HFF-Myc (cell line): ENCODE measurements around the gene USP40.

Source experiments
- DNase-seq: peaks from one replicate; pipeline ENCODE4 v3.0.0-alpha.2; 2011; ENCODE audit warnings: low read depth; ENCODE audit errors: extremely low read depth
- H3K4me3 ChIP-seq: replicated peaks from 2 replicates; pipeline ENCODE4 v1.5.1; 2011; ENCODE audit warnings: low read depth, mild to moderate bottlenecking, control low read depth, low read length
- TF ChIP-seq, protein P1 (sequence below): IDR thresholded peaks from 2 replicates; pipeline ENCODE4 v1.5.1; 2012; ENCODE audit warnings: mild to moderate bottlenecking, low read depth, low read length, control low read depth; ENCODE audit errors: missing control alignments

The USP40 gene

GRCh38 chr2:233489143-233489542, 77.4 kb downstream of the USP40 start:
- no peak overlapping the region for H3K4me3 ChIP-seq
- DNase-seq: no peak
- TF ChIP-seq, protein P1, sequence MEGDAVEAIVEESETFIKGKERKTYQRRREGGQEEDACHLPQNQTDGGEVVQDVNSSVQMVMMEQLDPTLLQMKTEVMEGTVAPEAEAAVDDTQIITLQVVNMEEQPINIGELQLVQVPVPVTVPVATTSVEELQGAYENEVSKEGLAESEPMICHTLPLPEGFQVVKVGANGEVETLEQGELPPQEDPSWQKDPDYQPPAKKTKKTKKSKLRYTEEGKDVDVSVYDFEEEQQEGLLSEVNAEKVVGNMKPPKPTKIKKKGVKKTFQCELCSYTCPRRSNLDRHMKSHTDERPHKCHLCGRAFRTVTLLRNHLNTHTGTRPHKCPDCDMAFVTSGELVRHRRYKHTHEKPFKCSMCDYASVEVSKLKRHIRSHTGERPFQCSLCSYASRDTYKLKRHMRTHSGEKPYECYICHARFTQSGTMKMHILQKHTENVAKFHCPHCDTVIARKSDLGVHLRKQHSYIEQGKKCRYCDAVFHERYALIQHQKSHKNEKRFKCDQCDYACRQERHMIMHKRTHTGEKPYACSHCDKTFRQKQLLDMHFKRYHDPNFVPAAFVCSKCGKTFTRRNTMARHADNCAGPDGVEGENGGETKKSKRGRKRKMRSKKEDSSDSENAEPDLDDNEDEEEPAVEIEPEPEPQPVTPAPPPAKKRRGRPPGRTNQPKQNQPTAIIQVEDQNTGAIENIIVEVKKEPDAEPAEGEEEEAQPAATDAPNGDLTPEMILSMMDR: no peak

GRCh38 chr2:233487748-233488345, 78.7 kb downstream of the USP40 start:
- no peak for DNase-seq
- TF ChIP-seq, protein P1: no peak
- H3K4me3 ChIP-seq: no peak overlapping the region

- DNase-seq: no peak
- TF ChIP-seq, protein P1: no peak
- no peak overlapping the region for H3K4me3 ChIP-seq
These were observed 79.6 kb downstream of the USP40 start for GRCh38 chr2:233486778-233487552.

DNA sequence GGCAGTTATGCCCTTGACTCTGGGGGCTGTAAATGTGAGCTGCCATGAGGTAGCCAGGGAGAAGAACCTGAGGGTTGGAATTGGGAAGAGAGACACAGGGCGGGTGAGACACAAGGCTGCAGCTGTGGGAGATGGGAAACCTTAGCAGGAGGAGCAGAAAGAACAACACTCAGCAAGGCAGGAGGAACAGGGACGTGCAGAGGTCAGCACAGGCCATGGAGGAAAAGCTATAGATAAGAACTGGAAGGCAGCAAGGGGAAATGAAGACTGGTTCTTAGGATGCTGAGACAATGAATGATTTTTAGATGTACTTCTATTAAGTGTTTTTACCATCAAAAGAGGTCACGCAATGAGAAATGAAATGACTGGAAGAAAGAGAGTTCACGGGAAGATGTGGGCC, 80.2 kb downstream of the USP40 start:
- no peak for DNase-seq
- TF ChIP-seq, protein P1: no peak
- H3K4me3 ChIP-seq: no peak overlapping the region

DNA sequence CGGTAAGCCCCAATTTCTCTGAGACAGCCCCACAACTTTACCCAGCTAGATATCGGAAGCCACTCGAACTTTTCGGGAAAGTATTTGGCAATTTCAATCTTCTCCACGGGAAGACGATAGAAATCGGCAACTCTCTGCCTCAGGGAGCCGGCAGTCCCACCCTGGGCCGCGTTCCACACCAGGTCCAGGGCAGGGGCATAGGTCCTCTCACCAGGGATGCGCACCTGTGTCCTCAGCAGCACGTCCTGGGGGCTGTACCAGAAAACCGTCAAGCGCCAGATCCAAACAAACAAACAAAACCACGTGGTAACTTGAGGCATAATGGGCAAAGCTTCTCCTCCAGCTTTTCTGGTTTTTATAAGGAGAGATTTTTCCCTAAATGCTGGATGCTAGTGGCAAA, 80.9 kb downstream of the USP40 start:
- TF ChIP-seq, protein P1: no peak
- DNase-seq: no peak
- no peak overlapping the region for H3K4me3 ChIP-seq

GRCh38 chr2:233482616-233483015, 84.0 kb downstream of the USP40 start:
- no peak overlapping the region for H3K4me3 ChIP-seq
- DNase-seq: no peak
- TF ChIP-seq, protein P1: no peak
